CD14-positive monocyte (primary cell): ENCODE measurements around the gene CDH13. TPM values are rescaled to one million over a fixed set of nuclear protein-coding genes. Genes with fewer than 3 reads are reported as not detected.

Experiments
- DNase-seq, 3 donors: peaks; one replicate each; pipeline ENCODE4 v3.0.0-alpha.2; 2011 to 2022
- H2AFZ ChIP-seq: 2 replicates; pipeline ENCODE4 v1.6.0; 2012; ENCODE audit warnings: mild to moderate bottlenecking, low read depth, low read length, inconsistent platforms; ENCODE audit not compliant: insufficient read depth, poor library complexity, severe bottlenecking
- H3K27ac ChIP-seq, 2 donors: 1 replicate in 1 of 2; 2 replicates in 1 of 2; pipeline ENCODE4 v1.5.1; 2012 to 2013; ENCODE audit warnings: low read length in 2 of 2, control low read depth in 1 of 2, inconsistent platforms in 1 of 2, low read depth in 1 of 2, mild to moderate bottlenecking in 1 of 2
- H3K27me3 ChIP-seq, 2 donors: one replicate each; pipeline versions ENCODE4 v1.6.0 to v1.6.1; 2011 to 2013; ENCODE audit warnings: low read length in 2 of 2; ENCODE audit not compliant: control insufficient read depth in 2 of 2, insufficient read depth in 2 of 2
- H3K36me3 ChIP-seq, 2 donors: replicated peaks in 1 of 2; 1 replicate in 1 of 2; 2 replicates in 1 of 2; pipeline versions ENCODE4 v1.5.1 to v1.6.1; 2012 to 2013; ENCODE audit warnings: low read length in 2 of 2, control low read depth in 1 of 2, inconsistent platforms in 1 of 2, mild to moderate bottlenecking in 1 of 2; ENCODE audit not compliant: insufficient read depth in 2 of 2, control insufficient read depth in 1 of 2
- H3K4me1 ChIP-seq, 2 donors: 1 replicate in 1 of 2; 2 replicates in 1 of 2; pipeline versions ENCODE4 v1.5.1 to v1.6.1; 2012 to 2013; ENCODE audit warnings: low read length in 2 of 2, control low read depth in 1 of 2, inconsistent platforms in 1 of 2, mild to moderate bottlenecking in 1 of 2, moderate library complexity in 1 of 2; ENCODE audit not compliant: insufficient read depth in 2 of 2, control insufficient read depth in 1 of 2
- H3K4me2 ChIP-seq: replicated peaks from 2 replicates; pipeline ENCODE3; 2012; ENCODE audit warnings: low read length, moderate library complexity, mild to moderate bottlenecking; ENCODE audit not compliant: poor library complexity, severe bottlenecking; ENCODE audit errors: extremely low read depth
- H3K4me3 ChIP-seq, 3 experiments: fragments of 200-600 bp in 1 of 3; sonication (generic) in 1 of 3; replicated peaks in 1 of 3; 1 replicate in 2 of 3; 2 replicates in 1 of 3; pipeline ENCODE4 v1.5.1; 2011 to 2013; ENCODE audit warnings: low read length in 3 of 3, mild to moderate bottlenecking in 3 of 3, control low read depth in 2 of 3, low read depth in 2 of 3, inconsistent platforms in 1 of 3, moderate library complexity in 1 of 3
- H3K79me2 ChIP-seq: 2 replicates; pipeline ENCODE4 v1.6.0; 2012; ENCODE audit warnings: mild to moderate bottlenecking, control low read depth, inconsistent platforms, low read length, moderate library complexity; ENCODE audit not compliant: insufficient read depth
- H3K9ac ChIP-seq: 2 replicates; pipeline ENCODE4 v1.6.0; 2017; ENCODE audit warnings: low read length, mild to moderate bottlenecking; ENCODE audit not compliant: insufficient read depth, poor library complexity, severe bottlenecking
- H3K9me3 ChIP-seq, 2 donors: replicated peaks in 1 of 2; 1 replicate in 1 of 2; 2 replicates in 1 of 2; pipeline versions ENCODE4 v1.5.1 to v1.6.1; 2012 to 2013; ENCODE audit warnings: low read length in 2 of 2, control low read depth in 1 of 2; ENCODE audit not compliant: control insufficient read depth in 1 of 2, insufficient read depth in 1 of 2
- H4K20me1 ChIP-seq: 2 replicates; pipeline ENCODE4 v1.6.0; 2012; ENCODE audit warnings: mild to moderate bottlenecking, low read length, control low read depth, moderate library complexity; ENCODE audit not compliant: insufficient read depth
- H3K27ac Mint-ChIP-seq, 7 donors: one replicate each; pipeline ENCODE4 v1.8.0; 2020; ENCODE audit warnings: mild to moderate bottlenecking in 7 of 7, mixed read lengths in 7 of 7, moderate library complexity in 6 of 7, inconsistent platforms in 2 of 7
- H3K27me3 Mint-ChIP-seq, 3 donors: one replicate each; pipeline ENCODE4 v1.8.0; 2021 to 2022; ENCODE audit warnings: low read depth in 3 of 3, mild to moderate bottlenecking in 3 of 3, mixed read lengths in 3 of 3, moderate library complexity in 3 of 3, inconsistent platforms in 1 of 3
- H3K36me3 Mint-ChIP-seq, 2 donors: one replicate each; pipeline ENCODE4 v1.8.0; 2020; ENCODE audit warnings: mixed read lengths in 2 of 2, inconsistent platforms in 1 of 2, mild to moderate bottlenecking in 1 of 2
- H3K4me1 Mint-ChIP-seq: one replicate; pipeline ENCODE4 v1.8.0; 2020; ENCODE audit warnings: mild to moderate bottlenecking, mixed read lengths
- H3K4me3 Mint-ChIP-seq, 2 donors: one replicate each; pipeline ENCODE4 v1.8.0; 2020; ENCODE audit warnings: mild to moderate bottlenecking in 2 of 2, mixed read lengths in 2 of 2, moderate library complexity in 1 of 2
- H3K9me3 Mint-ChIP-seq, 7 donors: one replicate each; pipeline ENCODE4 v1.8.0; 2020 to 2022; ENCODE audit warnings: mixed read lengths in 7 of 7, mild to moderate bottlenecking in 6 of 7, moderate library complexity in 6 of 7, inconsistent platforms in 2 of 7
- CTCF ChIP-seq: fragments of 200-600 bp; IDR thresholded peaks from one replicate; pipeline ENCODE4 v1.8.0; 2022; ENCODE audit warnings: antibody characterized with exemption, mild to moderate bottlenecking
- WGBS: methylation state at CpG from one replicate; pipeline ENCODE4 v1.1.5; 2013; ENCODE audit warnings: missing lambda C conversion rate; ENCODE audit not compliant: insufficient coverage; 5-methylcytosine and 5-hydroxymethylcytosine counted together
- intact Hi-C, 2 donors: fragments of 100-400 bp; cut with micrococcal nuclease; formaldehyde crosslinking; loops; one replicate each; pipeline versions ENCODE4 v1.15.0 to v1.15.1; 2023
- polyA plus RNA-seq, 3 donors: library from polyadenylated mRNA; depleted of rRNA in 1 of 3; unstranded in 2 of 3; stranded (reverse) in 1 of 3; fragments of 300-500 nt in 2 of 3; fragments of >200 nt in 1 of 3; fragmentation: Illumina TruSeq in 2 of 3; gene quantifications; 1 replicate in 2 of 3; 2 replicates in 1 of 3; pipeline ENCODE4 v1.2.3, GENCODE V29; 2012 to 2021

The CDH13 gene
- polyA plus RNA-seq, 3 donors, result 0.13 to 0.19 TPM; not detected in 1

GRCh38 chr16:83272843-83273242 lies 646.1 kb downstream of the CDH13 start:
- Histone ChIP-seq H3K27me3 (no peaks in the 10 kb centered on the region), H3K4me2 (no peak overlapping the region)
- H3K9me3 Mint-ChIP-seq, result peaks cover 0 to 4% (median 2%) of the 10 kb centered on the region in 7 donors

GRCh38 chr16:83273504-83274173 lies 646.9 kb downstream of the CDH13 start:
- Histone ChIP-seq H4K20me1 (no peaks in the 10 kb centered on the region), H3K27ac (no peak overlapping the region), H3K79me2 (no peaks in the 10 kb centered on the region), H3K9me3 (no peaks in the 10 kb centered on the region), H3K4me3 (no peak overlapping the region), H3K27me3 (no peaks in the 10 kb centered on the region), H3K9ac (no peak overlapping the region), H3K4me1 (no peaks in the 10 kb centered on the region), H3K36me3 (no peaks in the 10 kb centered on the region), H3K4me2 (no peak overlapping the region), H2AFZ (no peak overlapping the region)
- H3K4me1 Mint-ChIP-seq, result no peaks in the 10 kb centered on the region
- H3K9me3 Mint-ChIP-seq, result peaks cover 0 to 4% (median 2%) of the 10 kb centered on the region in 7 donors
- 100% methylated on average over 1 of the region's 9 CpGs for WGBS
- peaks cover 0 to 2% (median 1%) of the 10 kb centered on the region in 3 donors for H3K27me3 Mint-ChIP-seq
- intact Hi-C loops, result no loop called here
- TF ChIP-seq CTCF, result no peak
- H3K4me3 Mint-ChIP-seq, result no peak overlapping the region
- H3K36me3 Mint-ChIP-seq, result no peaks in the 10 kb centered on the region
- no peak overlapping the region for H3K27ac Mint-ChIP-seq
- no peak for DNase-seq

More at GRCh38 chr16:83272843-83273242, 646.1 kb downstream of the CDH13 start:
- Mint-ChIP-seq H3K27me3 (peaks cover 0 to 2% (median 1%) of the 10 kb centered on the region in 3 donors), H3K4me3 (no peak overlapping the region), H3K27ac (no peak overlapping the region), H3K36me3 (no peaks in the 10 kb centered on the region), H3K4me1 (no peaks in the 10 kb centered on the region)
- Histone ChIP-seq H4K20me1 (no peaks in the 10 kb centered on the region), H3K4me1 (no peaks in the 10 kb centered on the region), H3K9ac (no peak overlapping the region), H3K36me3 (no peaks in the 10 kb centered on the region), H3K9me3 (no peaks in the 10 kb centered on the region), H3K79me2 (no peaks in the 10 kb centered on the region), H3K27ac (no peak overlapping the region), H3K4me3 (no peak overlapping the region), H2AFZ (no peak overlapping the region)
- no peak for TF ChIP-seq CTCF
- intact Hi-C loops, result no loop called here
- WGBS, result no CpG with 5 or more reads among the region's 4 CpGs
- DNase-seq, result no peak
